ENCODE results near the gene KIF16B.
A peak's percentile ranks its signal among the peaks of the same experiment; 100 is the strongest.
"Not testable (repeated sequence)": the region's sequence is repeated elsewhere in the genome, so short reads cannot be mapped to it uniquely, and the experiment has no call there.

Gene KIF16B

DNA sequence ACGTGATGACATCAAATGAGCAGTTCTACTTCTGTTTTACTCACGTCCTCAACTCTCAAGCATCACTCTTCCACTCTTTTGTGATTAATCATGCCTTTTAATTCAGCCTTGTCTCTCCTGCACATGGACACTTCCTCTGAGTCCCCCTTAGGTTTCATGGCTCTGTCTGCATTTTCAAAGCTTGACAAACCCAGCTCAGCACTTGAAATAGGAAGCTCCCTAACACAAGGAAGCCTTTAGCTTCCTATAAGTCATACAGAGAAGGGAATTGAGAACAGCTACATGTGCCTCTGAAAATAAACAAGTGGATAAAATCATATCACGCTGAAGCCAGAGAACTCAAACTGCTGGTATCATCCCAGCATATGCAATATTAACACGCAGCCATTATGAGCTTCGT lies 21.2 kb downstream of the KIF16B start:
- no peak for DNase-seq

DNA sequence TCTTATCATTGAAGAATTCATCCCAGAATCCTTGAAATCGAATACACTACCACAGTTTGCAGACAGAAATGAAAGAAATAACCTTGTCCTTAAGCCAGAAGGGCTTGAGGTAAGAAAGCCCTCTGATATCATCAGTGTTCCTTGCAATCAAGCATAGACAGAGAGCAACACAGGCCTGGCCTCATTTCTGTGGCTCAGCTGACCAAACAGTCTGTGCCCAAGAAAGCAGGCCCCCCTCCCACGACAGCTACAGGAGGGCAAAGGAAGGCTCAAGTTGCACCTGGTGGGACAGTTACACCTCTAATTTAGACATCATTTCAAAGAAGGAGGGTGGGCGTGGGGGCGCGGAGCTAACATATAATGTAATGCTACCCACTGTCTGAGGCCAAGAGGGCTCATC lies 21.6 kb downstream of the KIF16B start:
- no peak for DNase-seq

GRCh38 chr20:16548068-16548672 lies 25.1 kb downstream of the KIF16B start:
- no peak for DNase-seq

DNA sequence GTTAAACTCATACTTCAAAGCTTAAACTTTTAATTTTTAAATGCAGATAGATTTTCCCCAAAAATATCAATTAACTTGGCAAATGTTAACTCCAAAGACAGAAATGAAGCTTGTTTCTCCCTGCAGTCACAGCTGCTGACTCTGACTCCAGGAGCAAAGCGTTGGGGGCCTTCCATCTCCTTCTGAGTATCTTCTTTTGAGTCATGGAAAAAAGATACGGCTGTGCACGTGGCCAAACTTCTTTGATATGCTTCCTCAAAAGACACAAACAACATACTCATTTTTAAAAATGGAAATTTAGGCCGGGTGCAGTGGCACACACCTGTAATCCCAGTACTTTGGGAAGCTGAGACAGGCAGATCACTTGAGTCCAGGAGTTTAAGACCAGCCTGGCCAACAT lies 28.3 kb downstream of the KIF16B start:
- no peak for DNase-seq

DNA sequence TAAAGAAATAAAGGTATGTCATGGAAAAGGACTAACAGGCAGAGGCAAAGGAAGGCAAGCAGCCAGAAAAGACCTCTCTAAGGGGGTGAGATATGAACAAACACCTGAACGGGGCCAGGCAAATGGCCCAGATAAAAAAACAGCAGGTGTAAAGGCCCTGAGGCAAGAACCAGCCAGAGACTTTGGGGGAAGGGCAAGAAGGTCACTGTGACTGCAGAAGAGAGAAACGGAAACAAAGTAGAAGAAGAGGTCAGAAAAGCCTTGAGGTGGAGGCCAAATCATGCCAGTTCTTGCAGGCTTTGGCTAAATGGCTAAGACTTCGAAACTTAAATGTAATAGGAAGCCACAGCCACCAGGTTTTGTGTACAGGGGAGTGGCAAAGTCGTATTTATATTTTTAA lies 30.8 kb downstream of the KIF16B start:
- no peak for DNase-seq

- DNase-seq = no peak
Observed at GRCh38 chr20:16541878-16542277, 31.4 kb downstream of the KIF16B start.

DNA sequence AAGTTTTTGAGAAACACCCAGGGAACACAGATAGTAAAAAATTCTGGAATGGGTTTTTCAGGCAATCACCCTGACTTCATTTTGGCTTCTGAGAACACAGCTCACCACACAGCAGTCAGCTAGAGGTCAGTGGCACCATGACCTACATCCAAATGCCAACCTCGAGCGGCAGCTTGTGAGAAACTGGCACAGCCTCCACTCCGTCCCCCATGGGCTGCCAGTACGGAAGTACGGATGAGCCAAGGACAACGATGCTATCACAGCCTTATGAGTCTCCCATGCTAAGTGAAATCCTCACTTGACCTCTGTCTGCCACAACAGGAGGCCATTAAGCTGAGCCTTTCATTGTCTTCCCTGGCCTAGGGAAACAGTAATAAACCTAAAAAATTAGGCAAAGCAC lies 32.0 kb downstream of the KIF16B start:
- DNase-seq = no peak

DNA sequence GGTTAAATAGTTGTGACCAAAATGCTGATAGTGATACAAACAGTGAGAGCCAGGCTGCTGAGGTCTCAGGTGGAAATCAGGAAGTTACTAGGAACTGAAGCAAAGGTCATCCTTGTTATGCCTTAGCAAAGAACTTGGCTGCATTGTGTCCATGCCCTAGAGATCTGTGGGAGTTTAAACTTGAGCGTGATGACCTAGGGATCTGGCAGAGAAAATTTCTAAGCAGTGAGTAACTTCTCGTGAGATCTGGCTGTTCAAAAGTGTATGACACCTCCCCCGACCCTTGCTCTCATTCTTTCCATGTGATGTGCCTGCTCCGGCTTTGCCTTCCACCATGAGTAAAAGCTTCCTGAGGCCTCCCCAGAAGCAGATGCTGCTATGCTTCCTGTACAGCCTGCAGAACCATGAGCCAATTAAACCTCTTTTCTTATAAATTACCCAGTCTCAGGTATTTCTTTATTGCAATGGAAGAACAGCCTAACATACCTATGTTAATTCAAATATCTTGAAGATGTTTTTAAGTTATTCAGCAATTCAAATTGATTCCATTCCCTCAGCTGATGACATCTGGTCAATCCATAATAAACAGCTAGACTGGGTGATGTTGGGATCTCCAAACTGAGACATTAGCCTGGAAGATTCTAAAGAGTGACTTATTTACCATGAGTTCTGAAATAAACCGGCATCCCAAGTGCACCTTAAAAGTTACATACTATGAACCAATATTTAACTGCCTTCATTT lies 33.8 kb downstream of the KIF16B start:
- no peak for DNase-seq

DNA sequence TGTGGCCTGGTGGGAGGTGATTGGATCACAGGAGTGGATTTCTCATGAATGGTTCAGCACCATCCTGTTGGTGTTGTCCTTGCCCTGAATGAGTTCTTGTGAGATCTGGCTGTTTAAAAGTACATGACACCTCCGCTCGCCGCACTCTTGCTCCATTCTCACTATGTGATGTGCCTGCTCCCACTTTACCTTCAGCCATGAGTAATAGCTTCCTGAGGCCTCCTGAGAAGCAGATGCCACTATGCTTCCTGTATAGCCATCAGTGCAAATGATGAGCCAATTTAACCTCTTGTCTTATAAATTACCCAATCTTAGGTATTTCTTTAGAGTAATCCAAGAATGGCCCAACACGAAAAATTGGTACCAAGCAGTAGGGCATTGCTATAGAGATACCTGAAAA lies 34.5 kb downstream of the KIF16B start:
- no peak for DNase-seq

DNA sequence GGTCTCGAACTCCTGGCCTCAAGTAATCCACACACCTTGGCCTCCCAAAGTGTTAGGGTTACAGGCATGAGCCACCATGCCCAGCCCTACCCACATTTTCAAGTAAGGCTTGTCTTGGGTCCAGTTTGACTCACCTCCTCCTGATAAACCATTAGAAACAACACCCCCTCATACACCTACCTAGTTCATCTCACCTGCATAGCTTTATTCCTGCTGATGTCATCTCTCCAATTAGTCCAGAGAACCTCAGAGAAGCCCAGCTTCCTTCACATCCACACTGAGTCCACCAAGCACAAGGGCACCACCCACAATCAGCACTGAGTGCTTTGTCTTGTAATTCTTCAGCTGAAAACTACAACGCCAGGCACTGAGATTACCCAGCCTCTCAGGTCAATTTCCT lies 35.3 kb downstream of the KIF16B start:
- no peak for DNase-seq

- no peak for DNase-seq
Observed at GRCh38 chr20:16537025-16537665, 36.1 kb downstream of the KIF16B start.

DNA sequence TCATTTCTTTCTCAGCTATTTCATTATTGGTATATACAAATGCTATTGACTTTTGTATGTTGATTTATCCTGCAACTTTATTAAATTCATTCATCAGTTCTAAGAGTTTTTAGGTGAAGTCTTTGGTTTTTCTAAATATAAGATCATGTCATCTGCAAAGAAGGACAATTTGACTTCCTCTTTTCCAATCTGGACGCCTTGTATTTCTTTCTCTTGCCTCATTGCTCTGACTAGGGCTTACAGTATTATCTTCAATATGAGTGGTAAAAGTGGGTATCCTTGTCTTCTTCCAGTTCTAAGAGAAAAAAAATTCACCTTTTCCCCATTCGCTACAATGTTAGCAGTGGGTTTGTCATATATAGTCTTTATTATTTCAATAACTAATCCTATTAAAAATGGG lies 38.0 kb downstream of the KIF16B start:
- DNase-seq = peak; percentile 39 to 53

GRCh38 chr20:16533502-16533901 lies 39.7 kb downstream of the KIF16B start:
- peak; percentile 41 to 77 for DNase-seq

GRCh38 chr20:16531485-16531884 lies 41.8 kb downstream of the KIF16B start:
- DNase-seq = no peak

GRCh38 chr20:16530201-16530681 lies 43.0 kb downstream of the KIF16B start:
- DNase-seq = no peak

GRCh38 chr20:16528078-16528477 lies 45.2 kb downstream of the KIF16B start:
- peak; percentile 21 to 50 for DNase-seq

DNA sequence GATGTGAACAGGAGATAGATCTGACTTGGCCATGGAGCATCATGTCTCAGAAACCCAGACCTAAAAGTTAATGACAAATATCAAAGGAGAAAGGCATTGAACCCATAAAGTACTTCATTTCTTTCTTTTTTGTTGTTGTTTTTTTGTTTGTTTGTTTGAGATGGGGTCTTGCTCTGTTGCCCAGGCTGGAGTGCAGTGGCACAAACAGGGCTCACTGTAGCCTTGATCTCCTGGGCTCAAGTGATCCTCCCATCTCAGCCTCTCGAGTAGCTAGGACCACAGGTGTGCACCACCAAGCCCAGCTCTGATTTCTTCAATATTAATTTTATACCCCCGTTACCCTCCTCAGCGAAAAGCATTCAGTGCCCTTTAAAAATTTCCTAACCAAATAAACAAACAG lies 45.8 kb downstream of the KIF16B start:
- no peak for DNase-seq

- DNase-seq = no peak
Observed at GRCh38 chr20:16526433-16527380, 46.5 kb downstream of the KIF16B start.

GRCh38 chr20:16522651-16523050 lies 50.6 kb downstream of the KIF16B start:
- not testable (repeated sequence) for DNase-seq

GRCh38 chr20:16520154-16520553 lies 53.1 kb downstream of the KIF16B start:
- no peak for DNase-seq

- not testable (repeated sequence) for DNase-seq
Observed at GRCh38 chr20:16519673-16520072, 53.6 kb downstream of the KIF16B start.

- no peak for DNase-seq
Observed at GRCh38 chr20:16518784-16519084, 54.5 kb downstream of the KIF16B start.

Measured in inflammatory macrophage treated with lipopolysaccharide for 1 hour (primary cell).